ENCODE measurements around the gene WIF1.

GRCh38 chr12:65083581-65083980 is 37.5 kb downstream of the WIF1 start:
- TF ChIP-seq POLR2A (IDR thresholded peaks at IDR 0.05) (no peak), CTCF (IDR thresholded peaks at IDR 0.05) (no peak)

All from esophagus squamous epithelium (tissue), 4 donors.